ENCODE results near the gene MORN3. TPM values are rescaled to one million over a fixed set of nuclear protein-coding genes. Genes with fewer than 3 reads are reported as not detected.

Gene MORN3
- total RNA-seq, 2 donors from 2014 or later: 0.19 to 0.32 TPM

DNA sequence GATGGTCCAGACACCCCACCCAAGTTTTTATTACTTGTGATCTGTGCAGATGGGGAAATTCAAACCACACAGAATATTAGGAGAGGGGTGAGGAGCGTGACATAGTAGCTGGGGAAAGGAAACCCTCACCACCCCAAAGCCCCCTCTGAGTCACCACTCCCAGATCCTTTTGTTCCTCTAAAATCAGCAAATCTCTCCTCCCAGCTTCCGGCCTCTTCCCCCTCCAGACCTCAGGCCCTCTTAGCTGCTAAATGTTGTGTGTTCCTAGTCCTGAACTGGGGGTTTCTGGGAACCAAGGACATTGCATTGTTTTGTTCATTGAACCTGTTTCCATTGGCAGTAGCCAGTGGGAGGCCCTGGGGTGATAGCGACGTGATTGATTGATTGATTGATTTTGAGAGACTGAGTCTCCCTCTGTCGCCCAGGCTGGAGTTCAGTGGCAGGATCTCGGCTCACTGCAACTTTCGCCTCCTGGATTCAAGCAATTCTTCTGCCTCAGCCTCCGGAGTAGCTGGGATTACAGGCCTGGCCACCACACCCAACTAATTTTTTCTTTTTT lies 49.0 kb downstream of the MORN3 start:
- intact Hi-C loops (cut with DNase I): loop anchor here (5.0 to 10.0 kb wide), 2 partner anchors 66 to 68 kb away; no protein-coding TSS in a partner anchor
- no peak for DNase-seq (ENCODE audit: low spot score)

DNA sequence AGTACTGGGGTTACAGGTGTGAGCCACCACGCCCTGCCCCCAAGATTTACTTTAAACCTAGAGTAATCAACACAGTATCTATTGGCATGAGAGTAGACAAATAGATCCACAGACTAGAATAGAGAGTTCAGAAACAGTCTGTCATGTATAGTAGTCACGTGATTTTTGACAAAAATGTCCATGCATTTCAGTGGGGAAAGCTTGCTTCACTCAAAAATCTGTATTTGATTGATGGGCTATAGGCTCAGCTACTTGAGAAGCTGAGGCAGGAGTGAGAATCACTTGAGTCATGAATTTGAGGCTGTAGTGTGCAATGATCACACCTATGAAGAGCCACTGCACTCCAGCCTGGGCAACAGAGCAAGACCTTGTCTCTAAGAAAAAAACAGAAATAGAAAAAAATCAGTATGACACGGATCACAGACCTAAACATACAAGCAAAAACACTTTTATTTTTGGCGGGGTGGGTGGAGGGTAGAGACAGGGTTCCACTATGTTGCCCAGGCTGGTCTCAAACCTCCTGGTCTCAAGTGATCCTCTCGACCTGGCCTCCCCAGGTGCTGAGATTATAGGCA lies 50.7 kb downstream of the MORN3 start:
- intact Hi-C loops (cut with DNase I): no loop called here
- DNase-seq (ENCODE audit: low spot score): no peak

DNA sequence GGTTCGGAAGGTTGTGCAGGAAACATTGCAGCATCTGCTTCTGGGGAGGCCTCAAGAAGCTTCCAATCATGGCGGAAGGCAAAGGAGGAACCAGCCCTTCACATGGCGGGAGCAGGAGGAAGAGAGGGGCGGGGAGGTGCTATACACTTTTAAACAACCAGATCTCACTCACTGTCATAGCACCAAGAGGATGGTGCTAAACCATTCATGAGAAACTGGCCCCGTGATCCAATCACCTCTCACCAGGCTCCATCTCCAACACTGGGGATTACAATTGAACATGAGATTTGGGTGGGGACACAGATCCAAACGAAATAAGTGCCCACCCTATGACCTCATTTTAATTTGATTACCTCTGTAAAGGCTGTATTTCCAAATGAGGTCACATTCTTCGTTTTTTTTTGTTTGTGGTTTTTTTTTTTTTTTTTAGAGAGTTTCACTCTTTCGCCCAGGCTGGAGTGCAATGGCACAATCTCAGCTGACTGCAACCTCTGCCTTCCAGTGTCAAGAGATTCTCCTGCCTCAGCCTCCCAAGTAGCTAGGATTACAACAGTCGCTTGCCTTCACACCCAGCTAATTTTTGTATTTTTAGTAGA lies 54.5 kb downstream of the MORN3 start:
- DNase-seq (ENCODE audit: low spot score): no peak
- intact Hi-C loops (cut with DNase I): no loop called here

DNA sequence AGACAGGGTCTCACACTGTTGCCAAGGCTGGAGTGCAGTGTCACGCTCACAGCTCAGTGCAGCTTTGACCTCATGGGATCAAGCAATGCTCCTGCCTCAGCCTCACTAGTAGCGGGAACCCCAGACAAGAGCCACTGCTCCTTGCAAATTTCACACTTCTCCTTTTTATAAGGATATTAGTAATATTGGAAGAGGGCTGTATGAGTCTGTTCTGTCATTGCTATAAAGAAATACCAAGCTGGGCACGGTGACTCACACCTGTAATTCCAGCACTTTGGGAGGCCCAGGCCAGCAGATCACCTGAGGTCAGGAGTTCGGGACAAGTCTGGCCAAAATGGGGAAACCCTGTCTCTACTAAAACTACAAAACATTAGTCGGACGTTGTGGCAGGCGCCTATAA lies 56.0 kb downstream of the MORN3 start:
- DNase-seq (ENCODE audit: low spot score): no peak
- intact Hi-C loops (cut with DNase I): loop anchor here in 1 of 2 donors (1.0 kb wide), 1 partner anchor 10 kb away; no protein-coding TSS in a partner anchor

DNA sequence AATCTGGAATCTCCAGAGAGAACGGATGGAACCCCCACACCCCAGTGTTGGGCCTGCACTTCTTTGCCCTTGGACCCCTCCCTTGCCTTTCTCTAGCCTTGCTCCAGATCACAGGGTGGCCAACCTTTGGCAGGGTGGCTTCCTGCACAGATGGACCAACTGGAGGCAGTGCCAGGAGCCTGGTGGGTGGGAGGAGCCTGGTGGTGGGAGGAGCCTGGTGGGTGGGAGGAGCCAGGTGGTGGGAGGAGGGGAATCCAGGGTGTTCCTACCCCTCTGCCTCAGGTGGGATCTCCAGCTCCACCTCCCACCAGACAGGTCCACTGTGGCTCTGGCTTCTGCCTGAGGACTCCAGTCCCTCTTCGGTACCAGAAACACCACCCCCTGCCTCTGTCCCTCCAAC lies 58.1 kb downstream of the MORN3 start:
- DNase-seq (ENCODE audit: low spot score): no peak
- intact Hi-C loops (cut with DNase I): no loop called here

DNA sequence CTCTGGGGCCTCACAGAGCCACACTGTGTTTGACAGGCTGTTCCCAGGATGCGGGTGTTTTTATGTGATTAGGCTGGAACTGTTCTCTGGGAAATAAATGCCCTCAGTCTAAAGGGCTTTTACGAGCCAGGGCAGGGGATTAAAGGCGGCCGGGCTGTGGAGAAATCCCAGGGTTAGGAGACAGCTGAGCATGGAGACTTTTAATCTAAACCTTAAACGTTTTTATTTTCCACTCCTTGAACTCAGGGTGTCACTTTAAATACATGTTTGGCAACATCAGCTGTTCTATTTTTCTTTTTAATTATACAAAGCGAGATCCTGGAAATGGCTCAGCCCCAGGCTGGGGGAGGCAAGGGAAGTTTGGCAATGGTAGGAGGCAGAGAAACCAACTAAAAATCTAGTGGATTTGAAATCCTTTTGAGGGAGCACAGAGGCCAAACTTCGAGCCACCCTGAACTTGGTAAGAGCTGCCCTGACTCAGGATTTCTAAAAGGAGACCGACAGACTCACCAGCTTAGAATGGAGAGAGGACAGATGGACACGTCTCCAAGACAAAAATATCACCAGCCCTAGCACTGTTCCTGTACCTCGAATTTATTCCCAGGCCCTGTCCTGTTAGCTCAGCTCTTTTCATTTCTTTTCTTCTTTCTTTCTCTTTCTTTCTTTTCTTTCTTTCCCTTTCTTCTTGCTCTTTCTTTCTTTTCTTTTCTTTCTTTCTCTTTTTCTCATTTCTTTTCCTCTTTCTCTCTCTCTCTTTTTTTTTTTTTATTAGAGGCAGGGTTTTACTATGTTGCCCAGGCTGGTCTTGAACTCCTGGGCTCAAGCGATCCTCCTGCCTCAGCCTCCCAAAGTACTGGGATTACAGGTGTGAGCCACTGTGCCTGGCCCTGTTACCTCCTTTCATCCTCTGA lies 59.0 kb downstream of the MORN3 start:
- intact Hi-C loops (cut with DNase I): no loop called here
- DNase-seq (ENCODE audit: low spot score): no peak

DNA sequence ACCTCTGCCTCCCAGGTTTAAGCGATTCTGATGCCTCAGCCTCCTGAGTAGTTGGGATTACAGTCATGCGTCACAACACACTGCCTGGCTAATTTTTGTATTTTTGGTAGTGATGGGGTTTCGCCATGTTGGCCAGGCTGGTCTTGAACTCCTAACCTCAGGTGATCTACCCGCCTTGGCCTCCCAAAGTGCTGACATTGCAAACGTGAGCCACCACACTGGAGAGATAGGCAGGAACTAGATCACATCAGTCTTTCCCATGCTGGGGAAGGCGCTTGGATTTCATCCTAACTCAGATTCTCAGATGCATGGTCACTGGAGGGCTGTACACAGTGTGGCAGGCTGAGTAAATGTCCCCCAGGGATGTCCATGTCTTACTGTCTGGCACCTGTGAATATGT lies 61.2 kb downstream of the MORN3 start:
- no peak for DNase-seq (ENCODE audit: low spot score)
- intact Hi-C loops (cut with DNase I): no loop called here

DNA sequence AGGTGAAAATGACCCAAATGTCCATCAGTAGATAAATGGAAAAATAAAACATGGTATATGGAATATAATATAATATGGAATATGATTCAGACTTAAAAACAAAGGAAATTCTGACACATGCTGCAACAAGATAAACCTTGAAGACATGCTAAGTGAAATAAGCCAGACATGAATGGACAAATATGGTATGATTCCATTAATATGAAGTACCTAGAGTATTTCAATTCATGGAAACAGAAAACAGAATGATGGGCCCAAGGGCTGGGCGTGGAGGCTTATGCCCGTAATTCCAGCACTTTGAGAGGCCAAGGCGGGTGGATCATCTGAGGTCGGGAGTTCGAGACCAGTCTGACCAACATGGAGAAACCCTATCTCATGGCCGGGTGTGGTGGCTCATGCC lies 65.9 kb downstream of the MORN3 start:
- no peak for DNase-seq (ENCODE audit: low spot score)
- intact Hi-C loops (cut with DNase I): no loop called here

DNA sequence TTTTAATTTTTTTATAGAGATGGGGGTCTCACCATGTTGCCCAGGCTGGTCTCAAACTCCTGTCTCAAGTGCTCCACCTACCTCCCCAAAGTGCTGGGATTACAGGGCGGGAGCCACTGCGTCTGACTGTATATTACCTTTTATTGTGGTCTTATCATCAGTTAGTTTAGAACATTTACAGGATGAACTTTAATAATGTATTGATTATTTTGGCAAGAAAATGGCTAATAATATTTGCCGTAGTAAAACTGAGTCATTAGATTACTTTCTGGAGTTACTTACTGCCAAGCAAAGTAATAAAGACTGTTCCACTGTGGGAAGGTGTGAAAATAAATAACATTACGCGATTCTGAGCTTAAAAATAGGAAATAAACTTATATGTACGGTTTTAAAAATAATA lies 66.7 kb downstream of the MORN3 start:
- intact Hi-C loops (cut with DNase I): no loop called here
- DNase-seq (ENCODE audit: low spot score): no peak

DNA sequence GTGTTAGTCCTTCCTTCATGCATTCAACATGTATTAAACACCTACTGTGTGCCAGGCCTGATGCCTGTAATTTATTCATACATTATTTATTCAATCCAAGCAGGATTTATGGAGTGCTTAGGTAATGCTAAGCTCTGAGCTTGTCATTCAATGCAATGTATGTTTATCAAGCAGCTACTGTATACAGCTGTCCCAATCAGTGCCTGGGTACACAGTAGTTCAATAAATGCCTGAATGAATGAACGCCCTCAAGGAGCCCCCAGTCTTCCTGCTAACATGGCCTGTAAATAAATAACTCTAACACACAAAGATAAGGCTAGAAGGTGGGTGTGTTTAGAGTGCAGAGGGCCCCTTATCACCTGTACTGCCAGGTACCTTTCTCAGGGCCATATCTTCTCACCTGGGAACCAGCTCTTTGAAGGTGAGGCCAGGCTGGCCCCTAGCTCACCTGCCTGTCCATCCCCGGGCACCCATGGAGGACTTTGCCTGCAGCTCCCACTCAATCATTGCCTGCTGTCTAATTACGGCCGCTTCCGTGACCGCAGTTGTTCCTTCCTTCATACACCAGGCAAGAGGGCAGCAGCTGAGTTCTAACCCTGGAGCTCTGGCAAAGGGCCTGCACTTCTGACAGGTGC lies 68.6 kb downstream of the MORN3 start:
- intact Hi-C loops (cut with DNase I): no loop called here

More for the DNA sequence above, 68.6 kb downstream of the MORN3 start:
- DNase-seq (ENCODE audit: low spot score): no peak

Other genes starting within 250 kb of the MORN3 start
- gene KDM2B, start 88.6 kb downstream of the MORN3 start, total RNA-seq: 10 to 100 TPM; 14.6 to 15.6 TPM
- 10 to 100 TPM; 10.5 to 13.1 TPM for gene ORAI1, start 43.1 kb downstream of the MORN3 start, total RNA-seq
- 10 to 100 TPM in 1 of 2 donors, 1 to 10 TPM in 1; 7.9 to 11.0 TPM for gene TMEM120B, start 43.1 kb upstream of the MORN3 start, total RNA-seq
- gene RHOF, start 124.0 kb upstream of the MORN3 start, total RNA-seq: 10 to 100 TPM in 1 of 2 donors, 1 to 10 TPM in 1; 5.3 to 10.4 TPM
- gene SETD1B, start 134.4 kb upstream of the MORN3 start, total RNA-seq: 10 to 100 TPM; 20.2 to 20.9 TPM
- gene HPD, start 189.2 kb upstream of the MORN3 start, total RNA-seq: 10 to 100 TPM in 1 of 2 donors, 1 to 10 TPM in 1; 5.6 to 17.4 TPM
- 10 to 100 TPM; 37.9 to 42.1 TPM for gene PSMD9, start 219.1 kb upstream of the MORN3 start, total RNA-seq
- 1 to 10 TPM in 1 of 2 donors, under 1 TPM in 1; 0.65 to 1.9 TPM for gene CFAP251, start 248.9 kb upstream of the MORN3 start, total RNA-seq